Neuronal stem cell (in vitro differentiated cells): Measurements from ENCODE around the gene ATXN7.

ENCODE experiments used
- DNase-seq: peaks from one replicate; pipeline ENCODE4 v3.0.0-alpha.2; 2013; ENCODE audit warnings: low spot score
- H2AFZ ChIP-seq: one replicate; pipeline ENCODE4 v1.6.1; 2013; ENCODE audit warnings: mild to moderate bottlenecking, low read length, inconsistent platforms
- H2AK5ac ChIP-seq: 2 replicates; pipeline ENCODE4 v1.6.1; 2013; ENCODE audit warnings: low read depth, mild to moderate bottlenecking, inconsistent platforms, low read length, moderate library complexity, mixed read lengths
- H2BK120ac ChIP-seq: 2 replicates; pipeline ENCODE4 v1.6.1; 2013; ENCODE audit warnings: low read depth, mild to moderate bottlenecking, inconsistent platforms, low read length, moderate library complexity, mixed read lengths
- H2BK12ac ChIP-seq: one replicate; pipeline ENCODE4 v1.6.1; 2013; ENCODE audit warnings: low read length, inconsistent platforms
- H2BK15ac ChIP-seq: 2 replicates; pipeline ENCODE4 v1.6.1; 2013; ENCODE audit warnings: mild to moderate bottlenecking, low read length, inconsistent platforms, mixed read lengths
- H2BK5ac ChIP-seq: one replicate; pipeline ENCODE4 v1.6.1; 2013; ENCODE audit warnings: inconsistent platforms, mild to moderate bottlenecking, low read length, moderate library complexity
- H3K14ac ChIP-seq: one replicate; pipeline ENCODE4 v1.6.1; 2013; ENCODE audit warnings: low read length, inconsistent platforms
- H3K18ac ChIP-seq: 2 replicates; pipeline ENCODE4 v1.6.1; 2013; ENCODE audit warnings: low read length, inconsistent platforms
- H3K23ac ChIP-seq: 2 replicates; pipeline ENCODE4 v1.6.1; 2013; ENCODE audit warnings: low read depth, mild to moderate bottlenecking, mixed read lengths, low read length, inconsistent platforms; ENCODE audit not compliant: poor library complexity
- H3K27ac ChIP-seq: replicated peaks from 3 replicates; pipeline ENCODE4 v1.5.1; 2013; ENCODE audit warnings: low read length, inconsistent platforms
- H3K27me3 ChIP-seq, 3 experiments: 2 replicates each; pipeline ENCODE4 v1.6.1; 2013; ENCODE audit warnings: low read length in 3 of 3, mild to moderate bottlenecking in 2 of 3, inconsistent platforms in 1 of 3, low read depth in 1 of 3, mixed read lengths in 1 of 3, moderate library complexity in 1 of 3; ENCODE audit not compliant: control insufficient read depth in 3 of 3, insufficient read depth in 3 of 3
- H3K36me3 ChIP-seq, 2 donors: replicated peaks in 1 of 2; 2 replicates each; pipeline ENCODE4 v1.6.1; 2013; ENCODE audit warnings: low read length in 2 of 2; ENCODE audit not compliant: control insufficient read depth in 2 of 2, insufficient read depth in 2 of 2
- H3K4ac ChIP-seq: 2 replicates; pipeline ENCODE4 v1.6.1; 2013; ENCODE audit warnings: inconsistent platforms, mild to moderate bottlenecking, low read length, moderate library complexity
- H3K4me1 ChIP-seq, 2 donors: 1 replicate in 1 of 2; 2 replicates in 1 of 2; pipeline ENCODE4 v1.6.1; 2013; ENCODE audit warnings: low read length in 2 of 2, low read depth in 1 of 2; ENCODE audit not compliant: control insufficient read depth in 2 of 2, insufficient read depth in 1 of 2
- H3K4me2 ChIP-seq: one replicate; pipeline ENCODE4 v1.6.1; 2013; ENCODE audit warnings: mild to moderate bottlenecking, low read length, inconsistent platforms; ENCODE audit not compliant: insufficient read depth, poor library complexity, severe bottlenecking
- H3K4me3 ChIP-seq, 2 donors: 2 replicates each; pipeline ENCODE4 v1.5.1; 2013; ENCODE audit warnings: low read length in 2 of 2, mild to moderate bottlenecking in 2 of 2, inconsistent platforms in 1 of 2, moderate library complexity in 1 of 2
- H3K79me1 ChIP-seq: one replicate; pipeline ENCODE4 v1.6.1; 2013; ENCODE audit warnings: low read depth, mild to moderate bottlenecking, inconsistent platforms, low read length, moderate library complexity
- H3K9ac ChIP-seq: one replicate; pipeline ENCODE4 v1.6.1; 2013; ENCODE audit warnings: mild to moderate bottlenecking, low read depth, low read length, inconsistent platforms; ENCODE audit not compliant: poor library complexity
- H3K9me3 ChIP-seq, 2 donors: replicated peaks in 1 of 2; 2 replicates each; pipeline versions ENCODE3 to v1.6.1; 2013; ENCODE audit warnings: low read length in 2 of 2, mild to moderate bottlenecking in 2 of 2, inconsistent platforms in 1 of 2, low read depth in 1 of 2, mixed read lengths in 1 of 2, moderate library complexity in 1 of 2; ENCODE audit not compliant: control insufficient read depth in 2 of 2, insufficient read depth in 1 of 2
- H4K8ac ChIP-seq: one replicate; pipeline ENCODE4 v1.6.1; 2013; ENCODE audit warnings: low read depth, mild to moderate bottlenecking, inconsistent platforms, low read length, moderate library complexity
- H4K91ac ChIP-seq: one replicate; pipeline ENCODE4 v1.6.1; 2013; ENCODE audit warnings: low read length, low read depth, mild to moderate bottlenecking, inconsistent platforms; ENCODE audit not compliant: poor library complexity
- WGBS, 2 donors: extraction: QIAGEN DNeasy Blood & Tissue Kit; methylation state at CpG; one replicate each; pipeline ENCODE4 v1.1.7; 2013; ENCODE audit warnings: missing lambda C conversion rate in 2 of 2, mixed read lengths in 1 of 2; ENCODE audit not compliant: insufficient read length in 2 of 2, insufficient replicate concordance in 1 of 2; ENCODE audit errors: extremely low coverage in 2 of 2; 5-methylcytosine and 5-hydroxymethylcytosine counted together

Gene ATXN7

GRCh38 chr3:64029287-64029686 lies 165.6 kb downstream of the ATXN7 start:
- no peaks in the 10 kb centered on the region for H3K79me1 ChIP-seq
- no peak overlapping the region for H3K27ac ChIP-seq
- no peak overlapping the region for H2BK15ac ChIP-seq
- no peak overlapping the region for H2BK12ac ChIP-seq
- no peak overlapping the region for H3K14ac ChIP-seq
- H4K91ac ChIP-seq, result no peak overlapping the region
- H3K27me3 ChIP-seq, result no peaks in the 10 kb centered on the region
- H3K4me3 ChIP-seq, result no peak overlapping the region
- WGBS, 2 donors, result no CpG with 5 or more reads among the region's 4 CpGs
- H3K4ac ChIP-seq, result no peak overlapping the region
- DNase-seq, result no peak
- no peaks in the 10 kb centered on the region for H3K36me3 ChIP-seq
- H4K8ac ChIP-seq, result no peak overlapping the region
- no peak overlapping the region for H3K23ac ChIP-seq
- H3K18ac ChIP-seq, result no peak overlapping the region
- H3K4me2 ChIP-seq, result no peak overlapping the region
- H2AK5ac ChIP-seq, result no peak overlapping the region
- no peak overlapping the region for H2AFZ ChIP-seq
- peaks cover 0 to 1% of the 10 kb centered on the region in 2 donors for H3K4me1 ChIP-seq
- no peak overlapping the region for H2BK120ac ChIP-seq
- H2BK5ac ChIP-seq, result no peak overlapping the region
- H3K9ac ChIP-seq, result no peak overlapping the region
- peaks cover 2 to 11% of the 10 kb centered on the region in 2 donors for H3K9me3 ChIP-seq

- Histone ChIP-seq H4K91ac (no peak overlapping the region), H3K23ac (no peak overlapping the region), H3K4me1 (peaks cover 0 to 1% of the 10 kb centered on the region in 2 donors), H3K9ac (no peak overlapping the region), H4K8ac (no peak overlapping the region), H2AFZ (peak overlapping the region; percentile 89), H3K27me3 (no peaks in the 10 kb centered on the region), H3K79me1 (no peaks in the 10 kb centered on the region), H3K9me3 (peaks cover 2 to 16% of the 10 kb centered on the region in 2 donors), H3K36me3 (no peaks in the 10 kb centered on the region), H3K27ac (no peak overlapping the region), H2BK12ac (no peak overlapping the region), H3K4me2 (no peak overlapping the region), H3K18ac (no peak overlapping the region), H2BK5ac (no peak overlapping the region), H2BK120ac (no peak overlapping the region), H3K4ac (no peak overlapping the region), H3K14ac (no peak overlapping the region), H3K4me3 (peak overlapping the region in 1 of 2 donors; percentile 6), H2AK5ac (no peak overlapping the region), H2BK15ac (no peak overlapping the region)
- WGBS, 2 donors, result no CpG with 5 or more reads among the region's 16 CpGs
- DNase-seq, result peak; percentile 69
Measured at GRCh38 chr3:64030741-64031140, 167.1 kb downstream of the ATXN7 start.

DNA sequence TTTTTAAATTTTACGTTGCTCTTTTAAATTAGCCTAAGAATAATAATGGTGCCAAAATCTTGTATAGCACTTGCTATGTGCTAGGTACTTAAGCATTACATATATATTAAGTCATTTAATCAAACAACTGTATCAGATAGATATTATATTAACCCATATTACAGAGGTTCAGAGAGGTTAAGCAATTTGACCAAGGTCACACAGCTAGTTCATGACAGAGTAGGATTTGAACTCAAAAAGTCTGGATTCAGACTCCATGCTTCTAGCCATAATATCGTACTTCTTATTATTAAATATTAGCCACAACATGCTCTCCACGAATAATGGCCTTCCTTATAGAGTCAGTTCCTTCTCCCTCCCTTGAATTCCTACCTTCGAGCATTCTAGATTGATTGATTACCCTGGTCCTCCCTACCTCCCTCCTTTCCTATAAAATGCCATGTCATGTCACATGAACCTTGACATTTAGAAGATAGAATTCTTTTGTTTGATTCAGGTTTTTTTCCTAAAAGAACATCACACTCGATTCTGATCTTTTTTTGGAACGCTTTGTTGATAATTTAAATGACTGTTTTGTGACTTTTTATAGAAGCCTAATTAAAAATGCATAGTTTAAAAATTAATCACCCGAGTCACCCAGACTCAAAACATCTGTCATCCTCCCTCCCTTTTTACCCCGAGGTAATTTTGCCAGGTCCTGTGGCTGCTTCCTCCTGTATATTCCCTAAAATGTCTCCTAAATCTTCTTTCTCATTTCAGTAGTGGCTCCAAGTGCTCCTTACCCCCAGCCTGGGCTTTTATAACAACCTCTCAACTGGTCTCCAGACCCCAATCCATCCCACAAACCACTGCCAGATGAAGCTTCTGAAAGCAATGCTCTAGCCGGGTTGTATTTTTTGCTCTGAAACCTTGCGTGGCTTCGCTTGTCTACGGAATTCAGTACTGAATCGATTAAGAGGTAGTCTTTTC lies 168.2 kb downstream of the ATXN7 start:
- H3K4me2 ChIP-seq, result no peak overlapping the region
- H2AK5ac ChIP-seq, result no peak overlapping the region
- DNase-seq, result no peak
- WGBS, 2 donors, result no CpG with 5 or more reads among the region's 13 CpGs
- H3K4me3 ChIP-seq, result no peak overlapping the region
- H2BK5ac ChIP-seq, result no peak overlapping the region
- H3K79me1 ChIP-seq, result no peaks in the 10 kb centered on the region
- peaks cover 2 to 17% of the 10 kb centered on the region in 2 donors for H3K9me3 ChIP-seq
- H3K14ac ChIP-seq, result no peak overlapping the region
- no peaks in the 10 kb centered on the region for H3K36me3 ChIP-seq
- H2AFZ ChIP-seq, result peak overlapping the region; percentile 32
- H2BK15ac ChIP-seq, result no peak overlapping the region
- H3K23ac ChIP-seq, result no peak overlapping the region
- no peak overlapping the region for H4K91ac ChIP-seq
- no peaks in the 10 kb centered on the region for H3K27me3 ChIP-seq
- H3K4ac ChIP-seq, result no peak overlapping the region
- no peak overlapping the region for H2BK12ac ChIP-seq
- H3K9ac ChIP-seq, result no peak overlapping the region
- H2BK120ac ChIP-seq, result no peak overlapping the region
- no peak overlapping the region for H3K27ac ChIP-seq
- no peak overlapping the region for H3K18ac ChIP-seq
- no peak overlapping the region for H4K8ac ChIP-seq
- peaks cover 0 to 1% of the 10 kb centered on the region in 2 donors for H3K4me1 ChIP-seq

DNA sequence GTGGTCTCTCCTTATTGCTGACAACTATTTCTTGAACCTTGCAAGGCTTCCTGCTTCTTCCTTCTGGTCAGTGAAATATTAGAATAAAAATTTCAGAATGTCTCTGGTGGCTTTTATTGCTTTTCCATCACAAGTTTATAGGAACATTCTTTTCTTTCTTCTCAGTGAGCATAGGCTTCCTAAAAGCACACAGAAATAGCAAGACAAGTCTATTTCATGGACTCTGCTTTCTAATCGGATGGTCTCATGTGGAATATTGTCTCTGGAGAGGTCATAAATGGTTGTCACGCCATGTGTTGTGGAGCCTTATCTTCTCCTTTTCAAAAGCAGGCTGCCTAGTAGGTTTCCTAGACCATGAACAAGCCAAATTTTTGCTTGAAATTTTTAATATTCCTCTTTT lies 169.4 kb downstream of the ATXN7 start:
- Histone ChIP-seq H3K4ac (no peak overlapping the region), H3K23ac (no peak overlapping the region), H3K4me2 (no peak overlapping the region), H2BK15ac (no peak overlapping the region), H2BK5ac (no peak overlapping the region), H2BK120ac (no peak overlapping the region), H2AFZ (no peak overlapping the region), H3K9me3 (peaks cover 2 to 19% of the 10 kb centered on the region in 2 donors), H3K4me1 (peaks cover 0 to 1% of the 10 kb centered on the region in 2 donors), H3K27me3 (no peaks in the 10 kb centered on the region), H3K18ac (no peak overlapping the region), H3K36me3 (no peaks in the 10 kb centered on the region), H2BK12ac (no peak overlapping the region), H4K8ac (no peak overlapping the region), H4K91ac (no peak overlapping the region), H3K4me3 (no peak overlapping the region), H2AK5ac (no peak overlapping the region), H3K79me1 (no peaks in the 10 kb centered on the region), H3K9ac (no peak overlapping the region), H3K27ac (no peak overlapping the region), H3K14ac (no peak overlapping the region)
- DNase-seq, result no peak
- WGBS, 2 donors, result no CpG with 5 or more reads among the region's 2 CpGs
